H1 (cell line): Measurements from ENCODE around the gene RPRD1A.

Source experiments
- CBX5 ChIP-seq: fragments of 300-800, 300-1000 bp; sonication (generic); IDR thresholded peaks from 2 replicates; pipeline ENCODE4 v1.7.1; 2016; ENCODE audit warnings: antibody characterized with exemption, low read length, low read depth
- CHD1 ChIP-seq: IDR thresholded peaks from 2 replicates; pipeline ENCODE4 v1.6.1; 2012; ENCODE audit warnings: low read depth, low read length, improper control_type of control experiment
- CTCF ChIP-seq, 3 experiments: IDR thresholded peaks; 1 replicate in 2 of 3; 2 replicates in 1 of 3; pipeline versions ENCODE4 v1.5.1 to v1.6.1; 2011; ENCODE audit warnings: low read length in 3 of 3, mild to moderate bottlenecking in 3 of 3, inconsistent platforms in 2 of 3, low read depth in 1 of 3, moderate library complexity in 1 of 3; ENCODE audit not compliant: insufficient read depth in 1 of 3; ENCODE audit errors: control extremely low read depth in 1 of 3
- EGR1 ChIP-seq: IDR thresholded peaks from 2 replicates; pipeline ENCODE4 v1.6.1; 2011; ENCODE audit warnings: low read depth, low read length, borderline replicate concordance
- EP300 ChIP-seq, 2 experiments: IDR thresholded peaks; 1 replicate in 1 of 2; 2 replicates in 1 of 2; pipeline ENCODE4 v1.6.1; 2011 to 2012; ENCODE audit warnings: low read depth in 2 of 2, low read length in 2 of 2, mild to moderate bottlenecking in 2 of 2, borderline replicate concordance in 1 of 2, inconsistent platforms in 1 of 2, moderate library complexity in 1 of 2
- EZH2 ChIP-seq: fragments of 200-600 bp; sonication (generic); IDR thresholded peaks from 2 replicates; pipeline ENCODE4 v1.7.1; 2012; ENCODE audit warnings: low read depth, mild to moderate bottlenecking, moderate library complexity, low read length, inconsistent platforms; ENCODE audit not compliant: severe bottlenecking
- HDAC2 ChIP-seq, 2 experiments: fragments of 300-600 bp in 1 of 2; sonication (generic) in 1 of 2; IDR thresholded peaks; 2 replicates each; pipeline ENCODE4 v1.6.1; 2011 to 2012; ENCODE audit warnings: low read depth in 2 of 2, low read length in 2 of 2, mild to moderate bottlenecking in 2 of 2, moderate library complexity in 2 of 2, borderline replicate concordance in 1 of 2, inconsistent platforms in 1 of 2
- HDAC6 ChIP-seq: IDR thresholded peaks from one replicate; pipeline ENCODE4 v1.7.1; 2012; ENCODE audit warnings: low read depth, mild to moderate bottlenecking, inconsistent platforms, low read length, moderate library complexity
- POLR2AphosphoS5 ChIP-seq: IDR thresholded peaks from 2 replicates; pipeline ENCODE4 v1.6.1; 2011; ENCODE audit warnings: low read depth, low read length
- RXRA ChIP-seq: IDR thresholded peaks from 2 replicates; pipeline ENCODE4 v1.6.1; 2011; ENCODE audit warnings: low read depth, mild to moderate bottlenecking, low read length, moderate library complexity; ENCODE audit not compliant: insufficient read depth
- SP1 ChIP-seq: IDR thresholded peaks from 2 replicates; pipeline ENCODE4 v1.6.1; 2011; ENCODE audit warnings: low read depth, low read length
- YY1 ChIP-seq: IDR thresholded peaks from 2 replicates; pipeline ENCODE4 v1.6.1; 2011; ENCODE audit warnings: low read depth, mild to moderate bottlenecking, low read length

- TF ChIP-seq POLR2AphosphoS5 (no peak), CBX5 (no peak), HDAC2 (IDR thresholded peaks at IDR 0.05; ENCODE audit: borderline replicate concordance in 1 of 2, low read depth in 2 of 2, low read length in 2 of 2) (no peak), EP300 (IDR thresholded peaks at IDR 0.05; ENCODE audit: borderline replicate concordance in 1 of 2, low read depth in 2 of 2, low read length in 2 of 2) (no peak), EZH2 (no peak), SP1 (no peak), CHD1 (no peak), EGR1 (no peak), CTCF (IDR thresholded peaks at IDR 0.05; ENCODE audit: control extremely low read depth in 1 of 3, insufficient read depth in 1 of 3, low read depth in 1 of 3, low read length in 3 of 3) (peak in 2 of 3 experiments; percentile 50 to 52; a peak in 2 of 4 replicates), RXRA (no peak), YY1 (no peak), HDAC6 (no peak)
These were observed 28.7 kb upstream of the RPRD1A start for GRCh38 chr18:36095936-36096519.
